H9 (cell line): ENCODE measurements around the gene NR0B2. TPM values are rescaled to one million over a fixed set of nuclear protein-coding genes. Genes with fewer than 3 reads are reported as not detected.

ENCODE experiments used
- DNase-seq: peaks from one replicate; pipeline ENCODE4 v3.0.0-alpha.2; 2017
- H2AFZ ChIP-seq: one replicate; pipeline ENCODE4 v1.6.1; 2013; ENCODE audit warnings: mild to moderate bottlenecking, low read length, control low read depth, moderate library complexity
- H2AK5ac ChIP-seq: 2 replicates; pipeline ENCODE4 v1.6.1; 2013; ENCODE audit warnings: low read length, control low read depth, mixed read lengths; ENCODE audit not compliant: insufficient read length
- H2BK120ac ChIP-seq: one replicate; pipeline ENCODE4 v1.6.1; 2013; ENCODE audit warnings: low read depth, mild to moderate bottlenecking, low read length, control low read depth, inconsistent platforms; ENCODE audit not compliant: poor library complexity, severe bottlenecking
- H2BK12ac ChIP-seq: 2 replicates; pipeline ENCODE4 v1.6.1; 2013; ENCODE audit warnings: low read length, control low read depth, mixed read lengths, low read depth; ENCODE audit not compliant: insufficient read length
- H2BK15ac ChIP-seq: 2 replicates; pipeline ENCODE4 v1.6.1; 2013; ENCODE audit warnings: low read depth, low read length, control low read depth
- H2BK20ac ChIP-seq: one replicate; pipeline ENCODE4 v1.6.1; 2013; ENCODE audit warnings: low read depth, mild to moderate bottlenecking, low read length, control low read depth, inconsistent platforms; ENCODE audit not compliant: poor library complexity, severe bottlenecking
- H2BK5ac ChIP-seq: 2 replicates; pipeline ENCODE4 v1.6.1; 2013; ENCODE audit warnings: low read length, control low read depth, mixed read lengths; ENCODE audit not compliant: insufficient read length
- H3K14ac ChIP-seq: 2 replicates; pipeline ENCODE4 v1.6.1; 2013; ENCODE audit warnings: low read length, control low read depth; ENCODE audit not compliant: insufficient read depth
- H3K18ac ChIP-seq: 2 replicates; pipeline ENCODE4 v1.6.1; 2013; ENCODE audit warnings: low read depth, mild to moderate bottlenecking, mixed read lengths, low read length, control low read depth; ENCODE audit not compliant: insufficient read length
- H3K23ac ChIP-seq: 2 replicates; pipeline ENCODE4 v1.6.1; 2013; ENCODE audit warnings: low read length, control low read depth, mixed read lengths, low read depth; ENCODE audit not compliant: insufficient read length
- H3K23me2 ChIP-seq: 2 replicates; pipeline ENCODE4 v1.6.1; 2013; ENCODE audit warnings: low read depth, mild to moderate bottlenecking, mixed read lengths, low read length, control low read depth; ENCODE audit not compliant: insufficient read length, poor library complexity, severe bottlenecking
- H3K27ac ChIP-seq: 2 replicates; pipeline ENCODE4 v1.5.1; 2013; ENCODE audit warnings: low read length, control low read depth, mixed read lengths, low read depth; ENCODE audit not compliant: insufficient read length
- H3K27me3 ChIP-seq: 2 replicates; pipeline ENCODE4 v1.6.1; 2013; ENCODE audit warnings: low read length, control low read depth, inconsistent platforms; ENCODE audit not compliant: insufficient read depth
- H3K4ac ChIP-seq: 2 replicates; pipeline ENCODE4 v1.6.1; 2013; ENCODE audit warnings: low read depth, mild to moderate bottlenecking, control low read depth, inconsistent platforms, low read length, moderate library complexity
- H3K4me1 ChIP-seq: 2 replicates; pipeline ENCODE4 v1.6.1; 2013; ENCODE audit warnings: low read length, control low read depth, inconsistent platforms; ENCODE audit not compliant: insufficient read depth
- H3K4me2 ChIP-seq: 2 replicates; pipeline ENCODE4 v1.6.1; 2013; ENCODE audit warnings: low read length, control low read depth, mixed read lengths; ENCODE audit not compliant: insufficient read length, insufficient read depth
- H3K56ac ChIP-seq: 2 replicates; pipeline ENCODE4 v1.6.1; 2013; ENCODE audit warnings: low read depth, mild to moderate bottlenecking, mixed read lengths, low read length, control low read depth; ENCODE audit not compliant: insufficient read length
- H3K79me1 ChIP-seq: 2 replicates; pipeline ENCODE4 v1.6.1; 2013; ENCODE audit warnings: low read depth, mild to moderate bottlenecking, moderate library complexity, low read length, control low read depth, inconsistent platforms; ENCODE audit not compliant: insufficient read depth, poor library complexity, severe bottlenecking
- H3K79me2 ChIP-seq: 2 replicates; pipeline ENCODE4 v1.6.1; 2013; ENCODE audit warnings: low read length, control low read depth, inconsistent platforms; ENCODE audit not compliant: insufficient read depth
- H3K9ac ChIP-seq: 2 replicates; pipeline ENCODE4 v1.6.1; 2013; ENCODE audit warnings: low read length, control low read depth, mixed read lengths; ENCODE audit not compliant: insufficient read length; ENCODE audit errors: extremely low read depth
- H3K9me3 ChIP-seq: one replicate; pipeline ENCODE4 v1.6.1; 2013; ENCODE audit warnings: low read depth, low read length, inconsistent platforms; ENCODE audit not compliant: control insufficient read depth
- H3T11ph ChIP-seq: one replicate; pipeline ENCODE4 v1.6.1; 2013; ENCODE audit warnings: mild to moderate bottlenecking, low read length, control low read depth, inconsistent platforms
- H4K20me1 ChIP-seq: one replicate; pipeline ENCODE4 v1.6.1; 2013; ENCODE audit not compliant: control insufficient read depth, insufficient read length, insufficient read depth
- H4K5ac ChIP-seq: 2 replicates; pipeline ENCODE4 v1.6.1; 2013; ENCODE audit warnings: low read depth, mild to moderate bottlenecking, mixed read lengths, low read length, control low read depth; ENCODE audit not compliant: insufficient read length
- H4K8ac ChIP-seq: replicated peaks from 2 replicates; pipeline ENCODE4 v1.6.1; 2013; ENCODE audit warnings: low read length, control low read depth, mixed read lengths, low read depth; ENCODE audit not compliant: insufficient read length
- H4K91ac ChIP-seq: 2 replicates; pipeline ENCODE4 v1.6.1; 2013; ENCODE audit warnings: low read depth, mild to moderate bottlenecking, moderate library complexity, mixed read lengths, low read length, control low read depth; ENCODE audit not compliant: insufficient read length
- H3K27ac Mint-ChIP-seq, 3 experiments: 2 replicates in 2 of 3; 3 replicates in 1 of 3; pipeline ENCODE4 v1.8.0; 2020 to 2021; ENCODE audit warnings: mixed read lengths in 3 of 3, mild to moderate bottlenecking in 1 of 3, moderate library complexity in 1 of 3
- H3K27me3 Mint-ChIP-seq: 2 replicates; pipeline ENCODE4 v1.8.0; 2021; ENCODE audit warnings: low read depth, mild to moderate bottlenecking, moderate library complexity, mixed read lengths
- H3K36me3 Mint-ChIP-seq, 3 experiments: 2 replicates in 2 of 3; 3 replicates in 1 of 3; pipeline ENCODE4 v1.8.0; 2020 to 2021; ENCODE audit warnings: low read depth in 3 of 3, mixed read lengths in 3 of 3; ENCODE audit not compliant: insufficient read depth in 1 of 3
- H3K4me1 Mint-ChIP-seq, 2 experiments: 2 replicates each; pipeline ENCODE4 v1.8.0; 2020; ENCODE audit warnings: mixed read lengths in 2 of 2
- H3K4me3 Mint-ChIP-seq, 2 experiments: 2 replicates in 1 of 2; 3 replicates in 1 of 2; pipeline ENCODE4 v1.8.0; 2020 to 2021; ENCODE audit warnings: mild to moderate bottlenecking in 2 of 2, mixed read lengths in 2 of 2, moderate library complexity in 1 of 2
- H3K9me3 Mint-ChIP-seq, 2 experiments: 2 replicates in 1 of 2; 3 replicates in 1 of 2; pipeline ENCODE4 v1.8.0; 2020; ENCODE audit warnings: mild to moderate bottlenecking in 2 of 2, mixed read lengths in 2 of 2, moderate library complexity in 1 of 2
- WGBS: extraction: QIAGEN DNeasy Blood & Tissue Kit; methylation state at CpG from one replicate; pipeline ENCODE4 v1.1.7; 2013; ENCODE audit warnings: missing lambda C conversion rate, low lambda C conversion rate, mixed read lengths; ENCODE audit not compliant: insufficient read length; ENCODE audit errors: extremely low coverage; 5-methylcytosine and 5-hydroxymethylcytosine counted together
- total RNA-seq: library from RNA; stranded (reverse); gene quantifications from 2 replicates; pipeline ENCODE4 v1.2.1, GENCODE V29; 2021
- TF ChIP-seq, protein P1 (sequence below): fragments of 200-600 bp; sonication (generic); conservative IDR thresholded peaks from 3 replicates; pipeline ENCODE4 v1.8.0; 2021; ENCODE audit warnings: antibody characterized with exemption, mild to moderate bottlenecking

Gene NR0B2
- total RNA-seq, 1 experiment from 2014 or later = not detected

DNA sequence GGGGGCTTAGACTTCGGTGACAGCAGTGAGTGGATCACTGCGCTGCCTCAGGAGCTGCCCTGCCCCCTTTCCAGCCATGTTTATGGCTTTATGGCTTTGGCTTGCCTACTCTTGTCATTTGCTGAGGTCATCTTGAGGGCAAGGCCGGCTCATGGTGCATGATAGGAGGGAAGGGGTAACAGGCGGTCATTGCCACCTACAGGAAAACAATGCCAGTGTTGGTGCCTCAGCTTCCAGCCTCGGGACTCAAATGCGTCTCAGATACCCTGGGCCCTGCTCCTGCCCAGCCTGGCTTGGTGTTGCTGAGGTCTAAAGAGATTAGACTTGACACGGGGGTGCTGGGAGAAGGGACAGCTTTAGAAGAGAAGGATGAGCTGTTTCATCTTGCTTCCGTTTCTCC lies 32.0 kb upstream of the NR0B2 start:
- no peak overlapping the region for H3K18ac ChIP-seq
- TF ChIP-seq, protein P1, sequence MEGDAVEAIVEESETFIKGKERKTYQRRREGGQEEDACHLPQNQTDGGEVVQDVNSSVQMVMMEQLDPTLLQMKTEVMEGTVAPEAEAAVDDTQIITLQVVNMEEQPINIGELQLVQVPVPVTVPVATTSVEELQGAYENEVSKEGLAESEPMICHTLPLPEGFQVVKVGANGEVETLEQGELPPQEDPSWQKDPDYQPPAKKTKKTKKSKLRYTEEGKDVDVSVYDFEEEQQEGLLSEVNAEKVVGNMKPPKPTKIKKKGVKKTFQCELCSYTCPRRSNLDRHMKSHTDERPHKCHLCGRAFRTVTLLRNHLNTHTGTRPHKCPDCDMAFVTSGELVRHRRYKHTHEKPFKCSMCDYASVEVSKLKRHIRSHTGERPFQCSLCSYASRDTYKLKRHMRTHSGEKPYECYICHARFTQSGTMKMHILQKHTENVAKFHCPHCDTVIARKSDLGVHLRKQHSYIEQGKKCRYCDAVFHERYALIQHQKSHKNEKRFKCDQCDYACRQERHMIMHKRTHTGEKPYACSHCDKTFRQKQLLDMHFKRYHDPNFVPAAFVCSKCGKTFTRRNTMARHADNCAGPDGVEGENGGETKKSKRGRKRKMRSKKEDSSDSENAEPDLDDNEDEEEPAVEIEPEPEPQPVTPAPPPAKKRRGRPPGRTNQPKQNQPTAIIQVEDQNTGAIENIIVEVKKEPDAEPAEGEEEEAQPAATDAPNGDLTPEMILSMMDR = no peak
- no peak overlapping the region for H4K91ac ChIP-seq
- H2BK20ac ChIP-seq = no peak overlapping the region
- no peak overlapping the region for H4K5ac ChIP-seq
- H3T11ph ChIP-seq = no peak overlapping the region
- no peak overlapping the region for H3K56ac ChIP-seq
- no peaks in the 10 kb centered on the region for H3K23me2 ChIP-seq
- H3K27me3 Mint-ChIP-seq = no peaks in the 10 kb centered on the region
- H3K79me1 ChIP-seq = no peaks in the 10 kb centered on the region
- no peaks in the 10 kb centered on the region for H3K27me3 ChIP-seq
- no peak overlapping the region for H2BK120ac ChIP-seq
- no peak overlapping the region for H2AFZ ChIP-seq
- no CpG with 5 or more reads among the region's 8 CpGs for WGBS
- H3K79me2 ChIP-seq = no peaks in the 10 kb centered on the region
- no peak overlapping the region for H3K4ac ChIP-seq
- no peak overlapping the region for H3K23ac ChIP-seq
- H3K4me1 ChIP-seq = no peaks in the 10 kb centered on the region
- H2BK12ac ChIP-seq = no peak overlapping the region
- H4K20me1 ChIP-seq = no peaks in the 10 kb centered on the region
- H3K9ac ChIP-seq = no peak overlapping the region
- H3K4me2 ChIP-seq = no peak overlapping the region
- H2BK15ac ChIP-seq = no peak overlapping the region
- H2BK5ac ChIP-seq = no peak overlapping the region
- no peak overlapping the region for H3K27ac ChIP-seq
- no peaks in the 10 kb centered on the region for H3K9me3 ChIP-seq
- no peak overlapping the region for H4K8ac ChIP-seq
- no peaks in the 10 kb centered on the region for H3K4me1 Mint-ChIP-seq
- H3K36me3 Mint-ChIP-seq = peaks cover 42 to 83% (median 70%) of the 10 kb centered on the region in 3 experiments; a peak in 6 of 7 replicates
- no peak overlapping the region for H3K14ac ChIP-seq
- H2AK5ac ChIP-seq = no peak overlapping the region
- no peak for DNase-seq
- H3K4me3 Mint-ChIP-seq = no peak overlapping the region
- H3K9me3 Mint-ChIP-seq = no peaks in the 10 kb centered on the region
- H3K27ac Mint-ChIP-seq = no peak overlapping the region
